GM12864 (cell line): ENCODE measurements around the gene HMOX2.

Experiments
- DNase-seq: peaks from one replicate; pipeline ENCODE4 v3.0.0-alpha.2; 2011; ENCODE audit warnings: low read depth
- H3K4me3 ChIP-seq: 2 replicates; pipeline ENCODE4 v1.5.1; 2011; ENCODE audit warnings: mild to moderate bottlenecking, low read depth, low read length, control low read depth
- TF ChIP-seq, protein P1 (sequence below): IDR thresholded peaks from 2 replicates; pipeline ENCODE4 v1.5.1; 2011; ENCODE audit warnings: low read depth, mild to moderate bottlenecking, moderate library complexity, low read length, control low read depth, inconsistent platforms; ENCODE audit errors: missing control alignments

HMOX2 gene

GRCh38 chr16:4435337-4436067 is 40.7 kb upstream of the HMOX2 start:
- TF ChIP-seq, protein P1, sequence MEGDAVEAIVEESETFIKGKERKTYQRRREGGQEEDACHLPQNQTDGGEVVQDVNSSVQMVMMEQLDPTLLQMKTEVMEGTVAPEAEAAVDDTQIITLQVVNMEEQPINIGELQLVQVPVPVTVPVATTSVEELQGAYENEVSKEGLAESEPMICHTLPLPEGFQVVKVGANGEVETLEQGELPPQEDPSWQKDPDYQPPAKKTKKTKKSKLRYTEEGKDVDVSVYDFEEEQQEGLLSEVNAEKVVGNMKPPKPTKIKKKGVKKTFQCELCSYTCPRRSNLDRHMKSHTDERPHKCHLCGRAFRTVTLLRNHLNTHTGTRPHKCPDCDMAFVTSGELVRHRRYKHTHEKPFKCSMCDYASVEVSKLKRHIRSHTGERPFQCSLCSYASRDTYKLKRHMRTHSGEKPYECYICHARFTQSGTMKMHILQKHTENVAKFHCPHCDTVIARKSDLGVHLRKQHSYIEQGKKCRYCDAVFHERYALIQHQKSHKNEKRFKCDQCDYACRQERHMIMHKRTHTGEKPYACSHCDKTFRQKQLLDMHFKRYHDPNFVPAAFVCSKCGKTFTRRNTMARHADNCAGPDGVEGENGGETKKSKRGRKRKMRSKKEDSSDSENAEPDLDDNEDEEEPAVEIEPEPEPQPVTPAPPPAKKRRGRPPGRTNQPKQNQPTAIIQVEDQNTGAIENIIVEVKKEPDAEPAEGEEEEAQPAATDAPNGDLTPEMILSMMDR, result no peak
- no peak for DNase-seq
- no peak overlapping the region for H3K4me3 ChIP-seq

DNA sequence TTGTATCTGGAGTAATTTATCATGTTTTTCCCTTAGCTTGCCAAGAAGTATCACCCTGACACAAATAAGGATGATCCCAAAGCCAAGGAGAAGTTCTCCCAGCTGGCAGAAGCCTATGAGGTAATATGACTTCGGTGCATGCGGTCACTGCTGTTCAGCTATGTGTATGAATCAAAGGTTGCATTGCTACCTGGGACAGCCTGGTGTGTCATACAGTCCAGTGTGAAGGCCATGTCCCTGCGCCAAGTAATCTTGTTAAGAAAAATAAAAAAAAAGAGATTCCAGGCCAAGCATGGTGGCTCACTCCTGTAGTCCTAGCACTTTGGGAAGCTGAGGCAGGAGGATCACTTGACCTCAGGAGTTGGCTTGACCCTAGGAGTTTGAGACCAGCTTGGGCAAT is 38.8 kb upstream of the HMOX2 start:
- TF ChIP-seq, protein P1, result no peak
- DNase-seq, result no peak
- no peak overlapping the region for H3K4me3 ChIP-seq

DNA sequence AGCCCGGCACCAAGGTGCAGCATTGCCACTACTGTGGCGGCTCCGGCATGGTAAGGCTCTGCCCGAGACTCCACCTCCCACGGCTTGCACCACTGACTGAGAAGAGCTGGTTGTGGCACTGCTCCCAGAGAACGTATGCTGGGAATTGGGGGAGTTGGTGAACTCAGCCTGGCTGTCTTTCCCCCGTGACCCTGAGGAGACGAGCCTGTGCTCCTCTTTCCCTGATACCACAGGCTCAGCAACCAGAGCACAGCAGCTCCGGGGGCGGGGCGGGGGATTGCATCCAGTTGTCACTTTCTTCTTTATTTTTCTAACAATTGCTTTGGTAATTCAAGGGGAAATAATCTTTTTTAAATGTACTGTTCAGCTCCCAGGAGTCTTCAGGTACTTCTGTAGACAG is 33.8 kb upstream of the HMOX2 start:
- no peak for DNase-seq
- TF ChIP-seq, protein P1, result no peak

GRCh38 chr16:4443271-4443670 is 32.9 kb upstream of the HMOX2 start:
- H3K4me3 ChIP-seq, result no peak overlapping the region
- TF ChIP-seq, protein P1, result no peak
- no peak for DNase-seq

More for the DNA sequence above, 33.8 kb upstream of the HMOX2 start:
- H3K4me3 ChIP-seq, result no peak overlapping the region

DNA sequence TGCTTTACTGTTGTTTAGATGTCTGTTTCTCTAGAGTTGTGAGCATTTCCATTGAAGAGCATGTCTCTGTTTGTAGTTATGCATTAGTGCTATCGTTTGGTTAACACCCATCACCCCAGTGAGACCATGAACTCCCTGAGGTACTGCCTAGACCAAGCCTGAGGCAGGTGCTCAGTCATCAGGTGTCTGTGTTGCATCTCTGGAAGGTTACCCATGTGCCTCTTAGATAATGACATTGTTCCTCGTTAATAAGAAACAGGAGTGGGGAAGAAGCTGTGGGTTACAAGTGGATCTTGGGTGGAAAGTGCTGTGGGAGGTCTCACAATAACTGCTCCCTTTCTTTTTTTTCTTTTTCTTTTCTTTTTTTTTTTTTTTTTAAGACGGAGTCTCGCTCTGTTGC is 32.2 kb upstream of the HMOX2 start:
- no peak for DNase-seq
- TF ChIP-seq, protein P1, result no peak
- H3K4me3 ChIP-seq, result no peak overlapping the region

GRCh38 chr16:4450430-4450829 is 25.8 kb upstream of the HMOX2 start:
- TF ChIP-seq, protein P1, result no peak
- DNase-seq, result no peak
- no peak overlapping the region for H3K4me3 ChIP-seq

- TF ChIP-seq, protein P1, result no peak
- no peak overlapping the region for H3K4me3 ChIP-seq
- DNase-seq, result no peak
Measured at GRCh38 chr16:4450931-4451519, 25.2 kb upstream of the HMOX2 start.
